Measurements from ENCODE around the gene ADAMTS6. TPM values are rescaled to one million over a fixed set of nuclear protein-coding genes. Genes with fewer than 3 reads are reported as not detected.
"Not testable (repeated sequence)": the region's sequence is repeated elsewhere in the genome, so short reads cannot be mapped to it uniquely, and the experiment has no call there.

The ADAMTS6 gene
- total RNA-seq, 1 donor from 2014 or later: 21.5 TPM

GRCh38 chr5:65508978-65509377, 27.3 kb upstream of the ADAMTS6 start:
- no peak for DNase-seq (ENCODE audit: low spot score)
- Mint-ChIP-seq H3K27me3 (ENCODE audit: low read depth) (no peaks in the 10 kb centered on the region), H3K27ac (ENCODE audit: unreplicated experiment) (no peak overlapping the region), H3K36me3 (ENCODE audit: low read depth) (no peaks in the 10 kb centered on the region), H3K4me3 (ENCODE audit: unreplicated experiment) (no peak overlapping the region), H3K9me3 (ENCODE audit: low read depth) (no peaks in the 10 kb centered on the region), H3K4me1 (ENCODE audit: low read depth) (peaks cover 7% of the 10 kb centered on the region)
- no peak for TF ChIP-seq CTCF (IDR thresholded peaks at IDR 0.05)

GRCh38 chr5:65506961-65507360, 25.2 kb upstream of the ADAMTS6 start:
- Mint-ChIP-seq H3K4me3 (ENCODE audit: unreplicated experiment) (no peak overlapping the region), H3K4me1 (ENCODE audit: low read depth) (peaks cover 7% of the 10 kb centered on the region), H3K9me3 (ENCODE audit: low read depth) (no peaks in the 10 kb centered on the region), H3K27ac (ENCODE audit: unreplicated experiment) (no peak overlapping the region), H3K36me3 (ENCODE audit: low read depth) (no peaks in the 10 kb centered on the region), H3K27me3 (ENCODE audit: low read depth) (no peaks in the 10 kb centered on the region)
- no peak for DNase-seq (ENCODE audit: low spot score)
- no peak for TF ChIP-seq CTCF (IDR thresholded peaks at IDR 0.05)

GRCh38 chr5:65489119-65489518, 7.4 kb upstream of the ADAMTS6 start:
- DNase-seq (ENCODE audit: low spot score): no peak
- Mint-ChIP-seq H3K4me1 (ENCODE audit: low read depth) (no peaks in the 10 kb centered on the region), H3K27me3 (ENCODE audit: low read depth) (no peaks in the 10 kb centered on the region), H3K27ac (ENCODE audit: unreplicated experiment) (no peak overlapping the region), H3K9me3 (ENCODE audit: low read depth) (no peaks in the 10 kb centered on the region), H3K4me3 (ENCODE audit: unreplicated experiment) (no peak overlapping the region), H3K36me3 (ENCODE audit: low read depth) (no peaks in the 10 kb centered on the region)
- no peak for TF ChIP-seq CTCF (IDR thresholded peaks at IDR 0.05)

- not testable (repeated sequence) for H3K27ac Mint-ChIP-seq (ENCODE audit: unreplicated experiment); H3K9me3 Mint-ChIP-seq (ENCODE audit: low read depth); DNase-seq (ENCODE audit: low spot score); H3K4me1 Mint-ChIP-seq (ENCODE audit: low read depth); H3K27me3 Mint-ChIP-seq (ENCODE audit: low read depth); H3K4me3 Mint-ChIP-seq (ENCODE audit: unreplicated experiment); H3K36me3 Mint-ChIP-seq (ENCODE audit: low read depth)
- TF ChIP-seq CTCF (IDR thresholded peaks at IDR 0.05): peak; percentile 37
Observed at GRCh38 chr5:65488038-65488687, 6.4 kb upstream of the ADAMTS6 start.

GRCh38 chr5:65486803-65487202, 5.1 kb upstream of the ADAMTS6 start:
- DNase-seq (ENCODE audit: low spot score); H3K36me3 Mint-ChIP-seq (ENCODE audit: low read depth); H3K27ac Mint-ChIP-seq (ENCODE audit: unreplicated experiment); H3K4me3 Mint-ChIP-seq (ENCODE audit: unreplicated experiment); H3K9me3 Mint-ChIP-seq (ENCODE audit: low read depth); H3K27me3 Mint-ChIP-seq (ENCODE audit: low read depth): not testable (repeated sequence)
- H3K4me1 Mint-ChIP-seq (ENCODE audit: low read depth): peaks cover 12% of the 10 kb centered on the region

GRCh38 chr5:65485405-65485804, 3.7 kb upstream of the ADAMTS6 start:
- Mint-ChIP-seq H3K9me3 (ENCODE audit: low read depth) (no peaks in the 10 kb centered on the region), H3K4me3 (ENCODE audit: unreplicated experiment) (no peak overlapping the region), H3K4me1 (ENCODE audit: low read depth) (peaks cover 12% of the 10 kb centered on the region), H3K36me3 (ENCODE audit: low read depth) (no peaks in the 10 kb centered on the region), H3K27me3 (ENCODE audit: low read depth) (no peaks in the 10 kb centered on the region), H3K27ac (ENCODE audit: unreplicated experiment) (no peak overlapping the region)
- no peak for TF ChIP-seq CTCF (IDR thresholded peaks at IDR 0.05)
- DNase-seq (ENCODE audit: low spot score): no peak
